T-cell (primary cell): ENCODE results near the gene ALDH3B1. TPM values are rescaled to one million over a fixed set of nuclear protein-coding genes. Genes with fewer than 3 reads are reported as not detected.
A peak's percentile ranks its signal among the peaks of the same experiment; 100 is the strongest.
"Not testable (repeated sequence)": the region's sequence is repeated elsewhere in the genome, so short reads cannot be mapped to it uniquely, and the experiment has no call there.

Experiments used
- ATAC-seq, 4 experiments: fragments of 200-7000 bp in 3 of 4; fragments of 150-1000 bp in 1 of 4; cut with Tn5 transposase; replicated peaks in 1 of 4; 1 replicate in 3 of 4; 2 replicates in 1 of 4; pipeline ENCODE4 v1.10.0; 2021; ENCODE audit warnings: moderate library complexity in 3 of 4, mild to moderate bottlenecking in 2 of 4, moderate number of reproducible peaks in 1 of 4
- CTCF ChIA-PET, 2 donors: fragments of 300-600 bp; sonication (Branson Sonifier 250); formaldehyde crosslinking; loops; one replicate each; lab custom pipeline; 2022; ENCODE audit warnings: antibody characterized with exemption in 2 of 2; lab: Charles Lee
- POLR2A ChIA-PET, 2 donors: fragments of 300-600 bp; sonication (Branson Sonifier 250); formaldehyde crosslinking; loops; one replicate each; lab custom pipeline; 2022; ENCODE audit warnings: antibody characterized with exemption in 2 of 2; lab: Charles Lee
- DNase-seq, 35 experiments: peaks; one replicate each; pipeline versions ENCODE4 v3.0.0 to v3.0.0-alpha.2; 2013 to 2023
- H3K27ac ChIP-seq: one replicate; pipeline ENCODE4 v1.5.1; 2013; ENCODE audit warnings: low read length
- H3K27me3 ChIP-seq, 2 experiments: replicated peaks in 1 of 2; 1 replicate in 1 of 2; 2 replicates in 1 of 2; pipeline versions ENCODE4 v1.6.1 to v1.7.0; 2013; ENCODE audit warnings: low read length in 1 of 2, mixed read lengths in 1 of 2; ENCODE audit not compliant: control insufficient read depth in 2 of 2, insufficient read depth in 2 of 2; ENCODE audit errors: extremely low read depth in 1 of 2
- H3K36me3 ChIP-seq, 2 donors: 1 replicate in 1 of 2; 2 replicates in 1 of 2; pipeline versions ENCODE4 v1.6.1 to v1.7.0; 2013; ENCODE audit warnings: low read length in 1 of 2; ENCODE audit not compliant: control insufficient read depth in 2 of 2, insufficient read depth in 1 of 2; ENCODE audit errors: extremely low read depth in 1 of 2
- H3K4me1 ChIP-seq, 2 experiments: 1 replicate in 1 of 2; 2 replicates in 1 of 2; pipeline versions ENCODE4 v1.6.1 to v1.7.0; 2013; ENCODE audit warnings: low read length in 2 of 2, mixed read lengths in 1 of 2; ENCODE audit not compliant: insufficient read depth in 2 of 2, control insufficient read depth in 1 of 2; ENCODE audit errors: extremely low read depth in 1 of 2
- H3K4me3 ChIP-seq, 2 donors: 1 replicate in 1 of 2; 2 replicates in 1 of 2; pipeline versions ENCODE4 v1.5.1 to v1.7.0; 2013; ENCODE audit warnings: mild to moderate bottlenecking in 2 of 2, low read length in 1 of 2, moderate library complexity in 1 of 2; ENCODE audit not compliant: control insufficient read depth in 1 of 2; ENCODE audit errors: extremely low read depth in 1 of 2
- H3K9me3 ChIP-seq: 2 replicates; pipeline ENCODE4 v1.7.0; 2013
- H3K27ac Mint-ChIP-seq, 2 donors: one replicate each; pipeline ENCODE4 v1.8.0; 2020 to 2021; ENCODE audit warnings: mild to moderate bottlenecking in 2 of 2, mixed read lengths in 2 of 2
- H3K27me3 Mint-ChIP-seq, 2 donors: one replicate each; pipeline ENCODE4 v1.8.0; 2021 to 2022; ENCODE audit warnings: mixed read lengths in 2 of 2
- H3K36me3 Mint-ChIP-seq: one replicate; pipeline ENCODE4 v1.8.0; 2021; ENCODE audit warnings: mixed read lengths
- H3K4me1 Mint-ChIP-seq, 3 donors: one replicate each; pipeline ENCODE4 v1.8.0; 2020 to 2022; ENCODE audit warnings: mixed read lengths in 3 of 3, mild to moderate bottlenecking in 1 of 3
- H3K4me3 Mint-ChIP-seq, 3 donors: one replicate each; pipeline ENCODE4 v1.8.0; 2020 to 2022; ENCODE audit warnings: mild to moderate bottlenecking in 3 of 3, mixed read lengths in 3 of 3, moderate library complexity in 3 of 3
- H3K9me3 Mint-ChIP-seq, 3 donors: one replicate each; pipeline ENCODE4 v1.8.0; 2020 to 2022; ENCODE audit warnings: mixed read lengths in 3 of 3
- WGBS: methylation state at CpG from one replicate; pipeline ENCODE4 v1.1.5; 2013; ENCODE audit warnings: missing lambda C conversion rate; ENCODE audit not compliant: insufficient coverage; 5-methylcytosine and 5-hydroxymethylcytosine counted together
- total RNA-seq, 35 experiments: library from RNA in 6 of 35; stranded (reverse) in 6 of 35; fragments of 120-200 nt in 1 of 35; gene quantifications; one replicate each; pipeline versions ENCODE4 v1.2.1 to v1.2.4 and lab custom pipeline; 2013 to 2026

The ALDH3B1 gene, protein sequence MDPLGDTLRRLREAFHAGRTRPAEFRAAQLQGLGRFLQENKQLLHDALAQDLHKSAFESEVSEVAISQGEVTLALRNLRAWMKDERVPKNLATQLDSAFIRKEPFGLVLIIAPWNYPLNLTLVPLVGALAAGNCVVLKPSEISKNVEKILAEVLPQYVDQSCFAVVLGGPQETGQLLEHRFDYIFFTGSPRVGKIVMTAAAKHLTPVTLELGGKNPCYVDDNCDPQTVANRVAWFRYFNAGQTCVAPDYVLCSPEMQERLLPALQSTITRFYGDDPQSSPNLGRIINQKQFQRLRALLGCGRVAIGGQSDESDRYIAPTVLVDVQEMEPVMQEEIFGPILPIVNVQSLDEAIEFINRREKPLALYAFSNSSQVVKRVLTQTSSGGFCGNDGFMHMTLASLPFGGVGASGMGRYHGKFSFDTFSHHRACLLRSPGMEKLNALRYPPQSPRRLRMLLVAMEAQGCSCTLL
- total RNA-seq (under 1 TPM; 0.20 to 0.53 (median 0.25) TPM), total RNA-seq (lab: John Stamatoyannopoulos, UW) (0 to 20.2 (median 0.07) reads per million in 29 experiments)
- 0.29 TPM for total RNA-seq (2013)

GRCh38 chr11:68010090-68011041, at the start of gene ALDH3B1:
ALDH3B1 (plus strand) TSS chr11:68010327; CDS start chr11:68015298, 4,971 bp downstream.
- Mint-ChIP-seq H3K27me3 (peaks cover 0 to 3% of the 10 kb centered on the region in 2 donors), H3K36me3 (no peaks in the 10 kb centered on the region), H3K4me3 (no peak within 1 kb of the TSS), H3K9me3 (no peaks in the 10 kb centered on the region), H3K27ac (peak within 1 kb of the TSS in 1 of 2 donors; percentile 4), H3K4me1 (peaks cover 7 to 13% (median 7%) of the 10 kb centered on the region in 3 donors)
- Histone ChIP-seq H3K4me1 (peaks cover 0 to 13% of the 10 kb centered on the region in 2 experiments), H3K36me3 (no peaks in the 10 kb centered on the region), H3K27me3 (peaks cover 0 to 36% of the 10 kb centered on the region in 2 experiments), H3K27ac (no peak within 1 kb of the TSS), H3K9me3 (no peaks in the 10 kb centered on the region), H3K4me3 (no peak within 1 kb of the TSS)
- ChIA-PET POLR2A (no interaction called here), CTCF (no interaction called here)
- DNase-seq (peak in 3 of 35 experiments; percentile 19 to 55 (median 19)), ATAC-seq (no peak)
- 69% methylated on average over 26 of the region's 33 CpGs for WGBS

DNA sequence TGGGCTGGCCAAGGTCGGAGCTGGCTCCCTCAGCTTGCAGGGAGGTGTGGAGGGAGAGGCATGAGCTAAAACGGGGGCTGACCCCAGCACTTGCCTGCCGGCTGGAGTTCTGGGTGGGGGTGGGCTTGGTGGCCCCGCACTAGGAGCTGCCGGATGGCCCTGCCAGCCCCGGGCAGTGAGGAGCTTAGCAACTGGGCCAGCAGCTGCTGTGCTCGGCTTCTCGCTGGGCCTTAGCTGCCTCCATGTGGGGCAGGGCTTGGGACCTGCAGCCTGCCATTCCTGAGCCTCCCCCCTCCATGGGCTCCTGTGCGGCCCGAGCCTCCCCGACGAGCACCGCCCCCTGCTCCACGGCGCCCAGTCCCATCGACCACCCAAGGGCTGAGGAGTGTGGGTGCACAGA, 46.9 kb upstream of the ALDH3B1 start:
- H3K27me3 ChIP-seq, H3K4me3 ChIP-seq, DNase-seq, ATAC-seq, H3K4me1 Mint-ChIP-seq, H3K9me3 ChIP-seq, H3K36me3 ChIP-seq, H3K27ac ChIP-seq, H3K36me3 Mint-ChIP-seq, H3K9me3 Mint-ChIP-seq, CTCF ChIA-PET, H3K4me3 Mint-ChIP-seq, H3K4me1 ChIP-seq, H3K27ac Mint-ChIP-seq: not testable (repeated sequence)
- 85% methylated on average over 6 of the region's 16 CpGs for WGBS
- POLR2A ChIA-PET = interaction anchor here in 1 of 2 donors (0.5 kb wide), 1 partner anchor 80 kb away, joined by 6 read pairs; no protein-coding TSS in a partner anchor
- H3K27me3 Mint-ChIP-seq = peaks cover 8 to 15% of the 10 kb centered on the region in 2 donors

- H3K36me3 Mint-ChIP-seq, H3K4me3 Mint-ChIP-seq, H3K4me3 ChIP-seq, H3K4me1 Mint-ChIP-seq, H3K27ac Mint-ChIP-seq, H3K36me3 ChIP-seq, H3K27ac ChIP-seq, ATAC-seq, CTCF ChIA-PET, H3K4me1 ChIP-seq, DNase-seq, H3K9me3 Mint-ChIP-seq, H3K27me3 ChIP-seq, H3K9me3 ChIP-seq: not testable (repeated sequence)
- peaks cover 8 to 15% of the 10 kb centered on the region in 2 donors for H3K27me3 Mint-ChIP-seq
- POLR2A ChIA-PET = interaction anchor here in 1 of 2 donors (0.5 kb wide), 1 partner anchor 80 kb away, joined by 6 read pairs; no protein-coding TSS in a partner anchor
- 73% methylated on average over 5 of the region's 6 CpGs for WGBS
These were observed 46.2 kb upstream of the ALDH3B1 start for GRCh38 chr11:67963879-67964278.

DNA sequence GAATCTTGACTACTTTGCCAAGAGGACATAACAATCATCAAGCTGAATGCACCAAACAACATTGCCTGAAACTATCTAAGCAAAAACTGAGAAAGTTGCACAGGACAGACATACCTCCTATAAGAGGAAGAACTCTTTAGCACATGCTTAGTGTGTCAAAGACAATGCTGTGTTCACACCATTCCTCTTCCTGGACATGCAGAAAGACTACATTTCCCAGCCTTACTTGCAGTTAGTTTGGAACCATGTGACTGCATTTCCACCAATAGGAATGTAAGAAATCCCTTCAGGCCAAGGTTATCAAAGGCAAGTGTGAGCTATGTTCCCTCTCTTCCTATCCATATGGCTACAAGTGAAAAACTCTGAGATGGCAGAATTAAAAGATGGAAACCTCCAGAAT, 45.4 kb upstream of the ALDH3B1 start:
- H3K27ac Mint-ChIP-seq, H3K36me3 ChIP-seq, H3K27me3 ChIP-seq, H3K36me3 Mint-ChIP-seq, CTCF ChIA-PET, H3K4me3 Mint-ChIP-seq, H3K9me3 Mint-ChIP-seq, POLR2A ChIA-PET, H3K9me3 ChIP-seq, DNase-seq, H3K4me3 ChIP-seq, H3K4me1 ChIP-seq, ATAC-seq, H3K27ac ChIP-seq, H3K4me1 Mint-ChIP-seq: not testable (repeated sequence)
- peaks cover 8 to 11% of the 10 kb centered on the region in 2 donors for H3K27me3 Mint-ChIP-seq

GRCh38 chr11:67965830-67966348, 44.2 kb upstream of the ALDH3B1 start:
- H3K4me3 ChIP-seq, H3K9me3 Mint-ChIP-seq, ATAC-seq, H3K9me3 ChIP-seq, H3K27ac ChIP-seq, H3K36me3 Mint-ChIP-seq, H3K27me3 ChIP-seq, H3K4me3 Mint-ChIP-seq, POLR2A ChIA-PET, CTCF ChIA-PET, H3K27ac Mint-ChIP-seq, H3K36me3 ChIP-seq, H3K4me1 Mint-ChIP-seq, H3K4me1 ChIP-seq, DNase-seq: not testable (repeated sequence)
- H3K27me3 Mint-ChIP-seq = peaks cover 8 to 11% of the 10 kb centered on the region in 2 donors
- WGBS = 95% methylated on average over 14 of the region's 19 CpGs

DNA sequence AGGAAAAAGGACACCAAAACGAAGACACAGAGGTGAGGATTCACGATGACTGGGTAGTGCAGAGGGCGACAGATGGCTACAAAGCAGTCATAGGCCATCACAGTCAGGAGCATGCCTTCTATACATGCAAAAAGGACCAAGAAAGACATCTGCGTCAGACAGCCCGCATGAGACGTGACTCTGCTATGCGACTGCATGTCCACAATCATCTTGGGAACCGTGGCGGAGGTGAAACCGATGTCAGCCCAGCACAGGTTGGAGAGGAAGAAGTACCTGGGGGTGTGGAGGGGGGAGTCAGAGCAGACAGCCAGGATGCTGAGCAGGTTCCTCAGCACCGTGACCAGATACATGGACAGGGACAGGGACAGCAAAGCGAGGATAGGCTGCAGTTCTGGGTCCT, 35.4 kb upstream of the ALDH3B1 start:
- H3K27ac Mint-ChIP-seq, H3K36me3 ChIP-seq, H3K4me1 Mint-ChIP-seq, H3K27ac ChIP-seq, CTCF ChIA-PET, DNase-seq, H3K4me3 ChIP-seq, H3K9me3 Mint-ChIP-seq, POLR2A ChIA-PET, H3K4me1 ChIP-seq, H3K36me3 Mint-ChIP-seq, ATAC-seq, H3K27me3 ChIP-seq, H3K9me3 ChIP-seq, H3K4me3 Mint-ChIP-seq: not testable (repeated sequence)
- H3K27me3 Mint-ChIP-seq = peaks cover 29% of the 10 kb centered on the region in 2 donors
- 80% methylated on average over 10 of the region's 12 CpGs for WGBS
